KMS-11 (cell line): Measurements from ENCODE around the gene ATP8B1.

Experiments used
- H2AFZ ChIP-seq: fragments of 200-600 bp; sonication (generic); 2 replicates; pipeline ENCODE4 v1.6.1; 2016; ENCODE audit warnings: antibody characterized with exemption, mixed run types, low read depth
- H3K27ac ChIP-seq: fragments of 200-600 bp; sonication (generic); 2 replicates; pipeline ENCODE4 v1.6.1; 2016; ENCODE audit warnings: mild to moderate bottlenecking, mixed run types
- H3K27me3 ChIP-seq: fragments of 200-600 bp; sonication (generic); 2 replicates; pipeline ENCODE4 v1.6.1; 2017; ENCODE audit warnings: mild to moderate bottlenecking, low read depth, mixed run types, moderate library complexity; ENCODE audit not compliant: insufficient read depth
- H3K36me3 ChIP-seq: fragments of 200-600 bp; sonication (generic); 2 replicates; pipeline ENCODE4 v1.6.1; 2017; ENCODE audit warnings: mild to moderate bottlenecking, mixed run types; ENCODE audit not compliant: insufficient read depth
- H3K4me1 ChIP-seq: fragments of 200-600 bp; sonication (generic); 2 replicates; pipeline ENCODE4 v1.6.1; 2016; ENCODE audit warnings: mild to moderate bottlenecking, low read depth, mixed run types; ENCODE audit not compliant: poor library complexity, severe bottlenecking
- H3K4me2 ChIP-seq: fragments of 200-600 bp; sonication (generic); 2 replicates; pipeline ENCODE4 v1.7.0; 2016; ENCODE audit warnings: mild to moderate bottlenecking, mixed run types
- H3K4me3 ChIP-seq: fragments of 200-600 bp; sonication (generic); IDR thresholded peaks from 2 replicates; pipeline ENCODE4 v1.6.1; 2017; ENCODE audit warnings: low read depth, low read length, mixed read lengths; ENCODE audit not compliant: insufficient read depth
- H3K79me2 ChIP-seq: fragments of 200-600 bp; sonication (generic); 2 replicates; pipeline ENCODE4 v1.6.1; 2016; ENCODE audit warnings: low read depth, mixed run types; ENCODE audit not compliant: insufficient read depth
- H3K9ac ChIP-seq: fragments of 200-600 bp; sonication (generic); 2 replicates; pipeline ENCODE4 v1.6.1; 2016; ENCODE audit warnings: mild to moderate bottlenecking, mixed run types
- H4K20me1 ChIP-seq: fragments of 200-600 bp; sonication (generic); 2 replicates; pipeline ENCODE4 v1.6.1; 2016; ENCODE audit warnings: mild to moderate bottlenecking, mixed run types; ENCODE audit not compliant: insufficient read depth
- CTCF ChIP-seq: fragments of 200-600 bp; sonication (generic); conservative IDR thresholded peaks from 2 replicates; pipeline ENCODE4 v1.6.1; 2017; ENCODE audit warnings: low read depth, mild to moderate bottlenecking, antibody characterized with exemption, low read length, moderate library complexity, mixed read lengths

The ATP8B1 gene

GRCh38 chr18:57782049-57782448, 21.1 kb downstream of the ATP8B1 start:
- H3K27me3 ChIP-seq: no peaks in the 10 kb centered on the region
- TF ChIP-seq CTCF: no peak
- no peak overlapping the region for H3K4me3 ChIP-seq
- no peak overlapping the region for H3K9ac ChIP-seq
- H3K4me1 ChIP-seq: peaks cover 6% of the 10 kb centered on the region
- H3K4me2 ChIP-seq: no peak overlapping the region
- no peak overlapping the region for H2AFZ ChIP-seq
- H3K36me3 ChIP-seq: no peaks in the 10 kb centered on the region
- H3K79me2 ChIP-seq: no peaks in the 10 kb centered on the region
- H4K20me1 ChIP-seq: no peaks in the 10 kb centered on the region
- no peak overlapping the region for H3K27ac ChIP-seq

- Histone ChIP-seq H3K79me2 (no peaks in the 10 kb centered on the region), H3K27me3 (no peaks in the 10 kb centered on the region), H3K4me1 (peaks cover 6% of the 10 kb centered on the region), H3K27ac (no peak overlapping the region), H4K20me1 (no peaks in the 10 kb centered on the region), H3K4me2 (no peak overlapping the region), H2AFZ (no peak overlapping the region), H3K4me3 (no peak overlapping the region), H3K36me3 (no peaks in the 10 kb centered on the region), H3K9ac (no peak overlapping the region)
- TF ChIP-seq CTCF: no peak
Measured at GRCh38 chr18:57780706-57781347, 22.3 kb downstream of the ATP8B1 start.

- H3K36me3 ChIP-seq: no peaks in the 10 kb centered on the region
- no peak overlapping the region for H3K9ac ChIP-seq
- peaks cover 6% of the 10 kb centered on the region for H3K4me1 ChIP-seq
- no peaks in the 10 kb centered on the region for H3K27me3 ChIP-seq
- H3K4me2 ChIP-seq: no peak overlapping the region
- no peak overlapping the region for H2AFZ ChIP-seq
- no peaks in the 10 kb centered on the region for H3K79me2 ChIP-seq
- no peak overlapping the region for H3K4me3 ChIP-seq
- H3K27ac ChIP-seq: no peak overlapping the region
- no peaks in the 10 kb centered on the region for H4K20me1 ChIP-seq
- no peak for TF ChIP-seq CTCF
Measured at GRCh38 chr18:57780318-57780705, 22.8 kb downstream of the ATP8B1 start.

GRCh38 chr18:57776767-57777166, 26.3 kb downstream of the ATP8B1 start:
- no peak overlapping the region for H3K27ac ChIP-seq
- no peaks in the 10 kb centered on the region for H3K27me3 ChIP-seq
- no peak overlapping the region for H3K9ac ChIP-seq
- H3K4me3 ChIP-seq: no peak overlapping the region
- no peak for TF ChIP-seq CTCF
- H3K79me2 ChIP-seq: no peaks in the 10 kb centered on the region
- H2AFZ ChIP-seq: no peak overlapping the region
- peaks cover 6% of the 10 kb centered on the region for H3K4me1 ChIP-seq
- no peak overlapping the region for H3K4me2 ChIP-seq
- H3K36me3 ChIP-seq: no peaks in the 10 kb centered on the region
- no peaks in the 10 kb centered on the region for H4K20me1 ChIP-seq
